Mucosa of rectum (tissue), 2 donors: ENCODE measurements around the gene ZNF420.

Experiments used
- H3K27ac ChIP-seq, 2 donors: one replicate each; pipeline ENCODE4 v1.7.0; 2013; ENCODE audit warnings: inconsistent platforms in 2 of 2, low read depth in 2 of 2, low read length in 2 of 2
- H3K27me3 ChIP-seq, 2 donors: one replicate each; pipeline ENCODE4 v1.7.0; 2013; ENCODE audit warnings: low read length in 2 of 2; ENCODE audit not compliant: control insufficient read depth in 2 of 2, insufficient read depth in 2 of 2
- H3K36me3 ChIP-seq, 2 donors: one replicate each; pipeline ENCODE4 v1.7.0; 2013; ENCODE audit warnings: low read length in 2 of 2; ENCODE audit not compliant: control insufficient read depth in 2 of 2, insufficient read depth in 2 of 2
- H3K4me1 ChIP-seq, 2 donors: one replicate each; pipeline ENCODE4 v1.7.0; 2013; ENCODE audit warnings: low read length in 2 of 2, mild to moderate bottlenecking in 1 of 2; ENCODE audit not compliant: control insufficient read depth in 2 of 2, insufficient read depth in 2 of 2
- H3K4me3 ChIP-seq, 2 donors: one replicate each; pipeline ENCODE4 v1.7.0; 2013; ENCODE audit warnings: low read length in 2 of 2
- H3K9ac ChIP-seq, 2 donors: one replicate each; pipeline ENCODE4 v1.7.0; 2013; ENCODE audit warnings: low read length in 2 of 2, low read depth in 1 of 2, mild to moderate bottlenecking in 1 of 2
- H3K9me3 ChIP-seq, 2 donors: one replicate each; pipeline ENCODE4 v1.7.0; 2013; ENCODE audit warnings: low read length in 2 of 2; ENCODE audit not compliant: control insufficient read depth in 2 of 2
- donor health status: healthy.
- donor health status: Normal muscosa, but diverticular disease.

The ZNF420 gene

DNA sequence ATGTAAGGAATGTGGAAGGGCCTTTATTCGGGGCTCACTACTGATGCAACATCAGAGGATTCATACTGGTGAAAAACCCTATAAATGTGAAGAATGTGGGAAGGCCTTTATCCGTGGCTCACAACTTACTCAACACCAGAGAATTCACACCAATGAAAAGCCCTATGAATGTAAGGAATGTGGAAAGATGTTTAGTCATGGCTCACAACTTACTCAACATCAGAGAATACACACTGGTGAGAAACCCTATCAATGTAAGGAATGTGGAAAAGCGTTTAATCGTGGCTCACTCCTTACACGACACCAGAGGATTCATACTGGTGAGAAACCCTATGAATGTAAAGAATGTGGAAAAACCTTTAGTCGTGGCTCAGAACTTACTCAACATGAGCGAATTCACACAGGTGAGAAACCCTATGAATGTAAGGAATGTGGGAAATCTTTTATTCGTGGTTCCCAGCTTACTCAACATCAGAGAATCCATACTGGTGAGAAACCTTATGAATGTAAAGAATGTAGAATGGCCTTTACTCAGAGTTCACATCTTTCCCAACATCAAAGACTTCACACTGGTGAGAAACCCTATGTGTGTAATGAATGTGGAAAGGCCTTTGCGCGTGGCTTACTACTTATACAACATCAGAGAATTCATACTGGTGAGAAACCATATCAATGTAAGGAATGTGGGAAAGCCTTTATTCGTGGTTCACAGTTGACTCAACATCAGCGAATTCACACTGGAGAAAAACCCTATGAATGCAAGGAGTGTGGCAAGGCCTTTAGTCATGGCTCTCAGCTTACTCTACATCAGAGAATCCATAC is 50.0 kb downstream of the ZNF420 start:
- peak overlapping the region; percentile 10 to 45 for H3K4me3 ChIP-seq
- H3K36me3 ChIP-seq = peaks cover 17 to 20% of the 10 kb centered on the region in 2 donors
- H3K27ac ChIP-seq = no peak overlapping the region
- no peak overlapping the region for H3K9ac ChIP-seq
- H3K4me1 ChIP-seq = no peaks in the 10 kb centered on the region
- H3K9me3 ChIP-seq = peaks cover 83% of the 10 kb centered on the region in 2 donors
- no peaks in the 10 kb centered on the region for H3K27me3 ChIP-seq

DNA sequence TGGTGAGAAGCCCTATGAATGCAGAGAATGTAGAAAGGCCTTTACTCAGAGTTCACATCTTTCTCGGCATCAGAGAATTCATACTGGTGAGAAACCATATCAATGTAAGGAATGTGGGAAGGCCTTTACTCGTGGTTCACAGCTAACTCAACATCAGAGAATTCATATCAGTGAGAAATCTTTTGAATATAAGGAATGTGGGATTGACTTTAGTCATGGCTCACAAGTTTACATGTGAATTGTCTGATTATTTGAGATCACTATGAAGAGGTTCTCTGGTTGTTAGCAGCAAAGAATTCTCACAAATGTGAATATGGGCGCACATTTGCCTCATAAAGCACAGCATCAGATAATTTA is 50.6 kb downstream of the ZNF420 start:
- no peaks in the 10 kb centered on the region for H3K27me3 ChIP-seq
- H3K9ac ChIP-seq = no peak overlapping the region
- peaks cover 17 to 20% of the 10 kb centered on the region in 2 donors for H3K36me3 ChIP-seq
- no peaks in the 10 kb centered on the region for H3K4me1 ChIP-seq
- peaks cover 87 to 88% of the 10 kb centered on the region in 2 donors for H3K9me3 ChIP-seq
- no peak overlapping the region for H3K27ac ChIP-seq
- peak overlapping the region; percentile 10 to 45 for H3K4me3 ChIP-seq

DNA sequence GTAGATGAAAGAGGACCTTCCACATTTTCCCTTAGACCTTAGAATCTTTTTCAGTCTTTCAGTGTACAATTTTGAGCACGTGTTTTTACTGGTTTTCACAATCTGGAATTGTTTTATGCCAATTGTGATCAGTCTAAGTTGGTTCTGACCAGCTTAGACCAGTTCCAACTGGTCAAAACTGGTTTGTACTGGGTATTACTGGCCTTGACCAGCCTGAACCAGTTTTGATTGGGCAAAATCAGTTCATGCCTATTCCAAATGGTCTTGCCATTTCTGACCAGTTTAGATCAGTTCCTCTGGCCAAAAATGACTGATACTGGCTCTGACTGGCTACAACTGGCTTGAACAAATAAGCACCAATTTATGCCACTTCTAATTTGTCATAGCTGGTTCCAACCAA is 57.9 kb downstream of the ZNF420 start:
- no peak overlapping the region for H3K4me3 ChIP-seq
- H3K9me3 ChIP-seq = peaks cover 53 to 60% of the 10 kb centered on the region in 2 donors
- no peak overlapping the region for H3K27ac ChIP-seq
- no peak overlapping the region for H3K9ac ChIP-seq
- H3K36me3 ChIP-seq = no peaks in the 10 kb centered on the region
- no peaks in the 10 kb centered on the region for H3K27me3 ChIP-seq
- H3K4me1 ChIP-seq = no peaks in the 10 kb centered on the region

DNA sequence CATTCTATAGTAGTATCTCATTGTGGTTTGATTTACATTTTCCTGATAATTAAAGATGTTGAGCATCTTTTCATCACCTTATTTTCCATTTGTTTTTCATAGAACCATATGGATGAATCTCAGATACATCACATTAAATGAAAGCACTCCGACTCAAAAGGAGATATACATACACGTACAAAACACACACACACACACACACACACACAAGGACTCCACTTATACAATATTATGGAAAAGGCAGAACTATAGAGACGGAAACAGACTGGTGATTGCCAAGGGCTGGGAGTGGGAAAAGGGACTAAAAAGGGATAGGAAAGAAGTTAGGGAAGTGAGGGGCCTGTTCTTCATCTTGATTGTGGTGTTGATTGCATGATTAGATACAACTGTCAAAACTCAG is 70.0 kb downstream of the ZNF420 start:
- Histone ChIP-seq H3K4me1 (no peaks in the 10 kb centered on the region), H3K27ac (no peak overlapping the region), H3K9me3 (peaks cover 30 to 64% of the 10 kb centered on the region in 2 donors), H3K36me3 (peaks cover 5 to 10% of the 10 kb centered on the region in 2 donors), H3K9ac (no peak overlapping the region), H3K4me3 (no peak overlapping the region), H3K27me3 (no peaks in the 10 kb centered on the region)

DNA sequence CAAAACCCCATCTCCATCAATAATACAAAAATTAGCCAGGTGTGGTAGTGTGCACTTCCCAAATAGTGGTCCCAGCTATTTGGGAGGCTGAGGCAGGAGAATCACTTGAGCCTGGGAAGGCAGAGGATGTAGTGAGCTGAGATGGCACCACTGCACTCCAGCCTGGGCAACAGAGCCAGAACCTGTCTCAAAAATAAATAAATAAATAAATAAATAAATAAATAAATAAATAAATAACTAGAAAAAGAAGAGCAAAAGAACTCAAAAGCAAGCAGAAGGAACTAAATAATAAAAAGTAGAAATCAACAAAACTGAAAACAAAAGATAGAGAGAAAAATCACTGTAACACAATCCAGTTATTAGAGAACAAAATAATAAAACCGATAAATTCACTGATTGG is 81.9 kb downstream of the ZNF420 start:
- peaks cover 33 to 41% of the 10 kb centered on the region in 2 donors for H3K36me3 ChIP-seq
- H3K4me3 ChIP-seq = no peak overlapping the region
- no peak overlapping the region for H3K9ac ChIP-seq
- no peaks in the 10 kb centered on the region for H3K4me1 ChIP-seq
- no peak overlapping the region for H3K27ac ChIP-seq
- H3K9me3 ChIP-seq = peaks cover 45 to 55% of the 10 kb centered on the region in 2 donors
- H3K27me3 ChIP-seq = no peaks in the 10 kb centered on the region

DNA sequence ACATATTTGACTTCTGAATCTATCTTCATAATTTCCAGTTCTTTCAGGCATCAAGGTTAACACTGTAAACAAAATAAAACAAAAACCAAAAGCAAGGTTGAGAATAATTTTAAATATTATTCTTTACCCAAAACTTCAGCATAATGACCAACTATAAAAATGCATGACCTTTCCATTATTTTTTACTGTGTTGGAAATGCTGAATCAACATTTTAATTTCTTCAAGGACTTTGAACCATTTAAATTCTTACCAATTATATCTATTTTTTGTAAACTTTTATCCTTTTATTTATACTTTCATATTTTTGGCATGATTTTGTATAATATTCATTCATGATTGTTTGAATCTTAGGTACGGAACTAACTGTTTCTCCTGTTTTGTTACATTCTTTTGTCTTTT is 87.4 kb downstream of the ZNF420 start:
- H3K9me3 ChIP-seq = peaks cover 23 to 24% of the 10 kb centered on the region in 2 donors
- H3K36me3 ChIP-seq = peaks cover 37 to 52% of the 10 kb centered on the region in 2 donors
- H3K4me1 ChIP-seq = no peaks in the 10 kb centered on the region
- no peak overlapping the region for H3K9ac ChIP-seq
- no peak overlapping the region for H3K27ac ChIP-seq
- H3K4me3 ChIP-seq = no peak overlapping the region
- H3K27me3 ChIP-seq = no peaks in the 10 kb centered on the region

DNA sequence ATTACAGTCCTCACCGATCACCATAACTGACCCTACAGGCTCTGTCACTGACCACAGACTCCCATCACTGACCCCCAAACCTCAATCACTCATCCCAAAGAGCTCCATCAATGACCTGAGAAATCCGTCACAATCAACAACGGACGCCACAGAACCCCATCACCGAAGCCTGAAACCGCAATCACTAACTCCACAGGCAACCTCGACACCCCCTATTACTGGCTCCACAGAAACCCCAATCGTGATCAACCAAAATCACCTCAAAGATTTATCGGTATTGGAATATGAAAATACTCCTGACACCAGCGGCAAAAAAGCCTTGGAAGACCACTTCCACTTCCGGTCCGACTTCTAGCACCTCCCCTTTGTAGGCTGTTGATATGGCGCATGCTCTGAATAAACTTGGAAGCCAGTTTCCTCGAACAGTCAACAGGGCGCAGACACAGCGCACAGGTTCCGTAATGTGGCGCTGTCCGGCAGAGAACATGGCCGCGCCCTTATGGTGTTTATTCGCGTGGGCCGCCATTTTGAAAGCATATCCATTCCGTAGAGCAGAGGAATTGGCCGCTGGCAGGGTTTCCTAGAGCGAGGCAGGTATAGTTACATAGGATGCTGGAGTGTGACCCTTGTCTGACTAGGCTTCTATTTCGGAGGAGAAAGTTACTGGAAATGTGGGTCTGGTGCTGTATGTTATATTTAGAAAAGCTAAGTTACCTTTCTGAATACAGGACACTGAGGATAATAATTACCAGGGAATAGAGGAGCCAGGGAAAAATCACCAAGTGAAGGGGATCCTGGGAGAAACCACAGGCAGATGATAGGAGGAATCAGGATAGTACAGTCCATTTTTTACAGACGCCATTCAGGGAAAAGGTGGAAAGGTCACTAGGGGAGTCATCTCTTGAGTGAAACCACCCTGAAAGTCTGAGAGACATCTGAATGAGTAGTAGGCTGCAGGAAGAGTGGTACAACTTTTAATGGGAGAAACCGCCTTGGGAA is 94.4 kb downstream of the ZNF420 start, which contains the start of gene ZNF585A:
Gene ZNF585A, minus strand, starts transcription at position 328 of the 999 bp plus-strand sequence. CDS start 2,785 bp downstream, outside the sequence.
- Histone ChIP-seq H3K4me3 (peak within 1 kb of the TSS; percentile 81 to 95), H3K9me3 (peaks cover 4 to 6% of the 10 kb centered on the region in 2 donors), H3K27ac (peak within 1 kb of the TSS; percentile 32 to 67), H3K36me3 (peaks cover 19 to 25% of the 10 kb centered on the region in 2 donors), H3K4me1 (peaks cover 0 to 3% of the 10 kb centered on the region in 2 donors), H3K9ac (peak within 1 kb of the TSS; percentile 71 to 86), H3K27me3 (no peaks in the 10 kb centered on the region)
